ENCODE data around the gene CRY2. TPM values are rescaled to one million over a fixed set of nuclear protein-coding genes. Genes with fewer than 3 reads are reported as not detected.

CRY2 gene
- total RNA-seq, 1 donor, result 70.9 TPM

DNA sequence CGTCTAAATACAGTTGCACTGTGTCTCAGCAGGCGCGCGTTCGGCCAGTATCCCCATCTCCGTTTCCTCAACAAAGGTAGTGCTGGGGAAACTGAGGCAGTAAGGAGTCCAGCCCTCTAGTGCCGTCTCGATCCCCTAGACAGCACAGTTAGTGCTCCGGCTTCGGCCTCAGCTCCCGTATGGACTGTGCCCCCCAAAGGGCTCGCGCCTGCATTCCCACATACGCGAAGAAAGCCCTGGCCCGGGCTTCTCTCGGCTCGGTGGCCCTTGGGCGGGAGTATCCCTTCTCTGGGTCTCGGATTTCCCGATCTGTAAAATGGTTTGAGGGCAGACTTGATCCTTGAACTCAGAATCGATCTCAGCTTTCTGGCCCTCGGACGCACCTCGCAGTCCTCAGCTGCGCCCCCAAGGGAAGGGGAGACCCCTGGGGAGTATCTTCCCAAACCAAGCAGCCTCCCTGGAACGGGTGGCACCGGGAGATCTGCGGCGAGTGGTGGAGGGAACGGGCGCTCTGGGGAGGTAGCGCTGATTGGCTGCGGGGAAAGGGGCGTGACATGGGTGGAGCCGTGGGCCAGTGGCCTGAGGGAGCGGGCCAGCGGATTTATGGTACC is 71.2 kb downstream of the CRY2 start:
- peak overlapping the region; percentile 97 for H3K4me3 ChIP-seq (ENCODE audit: low read length)
- peaks cover 55% of the 10 kb centered on the region for H3K4me1 ChIP-seq (ENCODE audit: insufficient read depth, low read length)

GRCh38 chr11:45918962-45919675 is 71.8 kb downstream of the CRY2 start:
- peak overlapping the region; percentile 97 for H3K4me3 ChIP-seq (ENCODE audit: low read length)
- peaks cover 55% of the 10 kb centered on the region for H3K4me1 ChIP-seq (ENCODE audit: insufficient read depth, low read length)
- peaks cover 13% of the 10 kb centered on the region for H3K27me3 ChIP-seq (ENCODE audit: insufficient read depth, low read length)
- H3K9me3 ChIP-seq (ENCODE audit: low read depth, low read length), result no peaks in the 10 kb centered on the region

More for the DNA sequence above, 71.2 kb downstream of the CRY2 start:
- H3K9me3 ChIP-seq (ENCODE audit: low read depth, low read length), result no peaks in the 10 kb centered on the region
- peaks cover 12% of the 10 kb centered on the region for H3K27me3 ChIP-seq (ENCODE audit: insufficient read depth, low read length)

GRCh38 chr11:45919806-45920530 is 72.7 kb downstream of the CRY2 start:
- Histone ChIP-seq H3K4me1 (ENCODE audit: insufficient read depth, low read length) (peaks cover 55% of the 10 kb centered on the region), H3K27me3 (ENCODE audit: insufficient read depth, low read length) (peaks cover 13% of the 10 kb centered on the region), H3K4me3 (ENCODE audit: low read length) (no peak overlapping the region), H3K9me3 (ENCODE audit: low read depth, low read length) (no peaks in the 10 kb centered on the region)

DNA sequence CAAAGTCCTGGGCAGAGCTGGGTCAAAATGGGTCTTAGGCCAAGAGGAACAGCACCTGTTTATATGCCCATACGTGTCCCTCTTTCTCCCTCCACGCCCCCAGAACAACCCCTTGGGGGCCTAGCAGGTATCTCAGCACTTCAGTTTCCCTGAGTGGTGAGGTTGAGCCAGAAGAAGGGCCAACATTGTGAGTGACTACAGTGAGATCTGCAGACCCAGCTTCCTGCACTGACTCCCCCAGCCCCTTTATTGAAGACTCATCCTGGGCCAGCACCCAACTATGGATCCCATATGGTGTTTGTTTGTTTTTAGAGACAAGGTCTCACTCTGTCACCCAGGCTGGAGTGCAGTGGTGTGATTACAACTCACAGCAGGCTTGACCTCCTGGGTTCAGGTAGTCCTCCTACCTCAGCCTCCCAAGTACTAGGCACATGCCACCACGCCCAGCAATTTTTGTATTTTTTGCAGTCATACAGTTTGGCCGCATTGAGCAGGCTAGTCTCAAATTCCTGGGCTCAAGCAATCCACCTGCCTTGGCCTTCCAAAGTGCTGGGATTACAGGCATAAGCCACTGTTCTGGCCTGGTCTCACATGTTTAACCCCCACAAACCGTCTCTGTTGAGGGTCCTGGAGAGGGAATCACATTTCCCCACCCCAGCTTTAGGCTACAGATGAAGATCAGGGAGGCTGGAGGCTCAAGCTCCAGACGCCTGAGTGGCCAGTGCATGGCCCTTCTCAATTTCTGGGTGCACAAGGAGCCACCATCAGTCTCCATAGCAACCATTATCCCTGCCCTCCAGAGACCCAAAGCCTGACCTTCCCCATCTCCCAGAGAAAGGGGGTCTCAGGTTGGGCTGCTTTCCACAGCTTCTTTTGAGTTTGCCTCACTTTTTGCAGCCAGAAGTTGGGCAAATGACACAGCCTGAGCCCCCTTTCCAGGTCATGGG is 73.5 kb downstream of the CRY2 start:
- H3K4me1 ChIP-seq (ENCODE audit: insufficient read depth, low read length), result peaks cover 53% of the 10 kb centered on the region
- no peaks in the 10 kb centered on the region for H3K9me3 ChIP-seq (ENCODE audit: low read depth, low read length)
- peaks cover 13% of the 10 kb centered on the region for H3K27me3 ChIP-seq (ENCODE audit: insufficient read depth, low read length)
- H3K4me3 ChIP-seq (ENCODE audit: low read length), result no peak overlapping the region

GRCh38 chr11:45921561-45922424 is 74.5 kb downstream of the CRY2 start:
- Histone ChIP-seq H3K9me3 (ENCODE audit: low read depth, low read length) (no peaks in the 10 kb centered on the region), H3K27me3 (ENCODE audit: insufficient read depth, low read length) (peaks cover 13% of the 10 kb centered on the region), H3K4me3 (ENCODE audit: low read length) (peak overlapping the region; percentile 39), H3K4me1 (ENCODE audit: insufficient read depth, low read length) (peaks cover 43% of the 10 kb centered on the region)

- Histone ChIP-seq H3K4me3 (ENCODE audit: low read length) (peak within 1 kb of the TSS; percentile 39), H3K27me3 (ENCODE audit: insufficient read depth, low read length) (peaks cover 13% of the 10 kb centered on the region), H3K9me3 (ENCODE audit: low read depth, low read length) (no peaks in the 10 kb centered on the region), H3K4me1 (ENCODE audit: insufficient read depth, low read length) (peaks cover 37% of the 10 kb centered on the region)
Measured at GRCh38 chr11:45922425-45923082, 75.3 kb downstream of the CRY2 start, which contains the start of gene LARGE2. LARGE2 (plus strand) TSS chr11:45922656; CDS start chr11:45922883, 227 bp downstream.

GRCh38 chr11:45924036-45924915 is 77.0 kb downstream of the CRY2 start:
- Histone ChIP-seq H3K9me3 (ENCODE audit: low read depth, low read length) (no peaks in the 10 kb centered on the region), H3K27me3 (ENCODE audit: insufficient read depth, low read length) (peaks cover 13% of the 10 kb centered on the region), H3K4me1 (ENCODE audit: insufficient read depth, low read length) (peaks cover 37% of the 10 kb centered on the region), H3K4me3 (ENCODE audit: low read length) (no peak overlapping the region)

DNA sequence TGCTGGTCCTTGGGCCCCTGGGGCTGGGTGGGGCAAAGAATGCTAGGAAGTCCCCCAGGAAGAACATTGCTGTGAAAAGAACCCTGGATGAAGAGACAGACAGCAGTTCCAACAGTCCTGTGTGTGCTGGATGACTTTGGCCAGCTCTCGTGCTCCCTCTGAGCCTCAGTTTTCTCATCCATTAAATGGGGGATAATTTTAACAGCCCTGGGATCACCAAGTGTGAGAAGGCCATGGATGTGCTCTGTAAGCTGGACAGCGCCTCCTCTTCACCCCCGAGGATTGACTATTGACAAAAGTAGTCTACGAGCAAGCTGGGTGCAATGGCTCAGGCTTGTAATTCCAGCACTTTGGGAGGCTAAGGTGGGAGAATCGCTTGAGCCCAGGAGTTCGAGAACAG is 77.7 kb downstream of the CRY2 start:
- Histone ChIP-seq H3K27me3 (ENCODE audit: insufficient read depth, low read length) (peaks cover 13% of the 10 kb centered on the region), H3K4me1 (ENCODE audit: insufficient read depth, low read length) (peaks cover 37% of the 10 kb centered on the region), H3K9me3 (ENCODE audit: low read depth, low read length) (no peaks in the 10 kb centered on the region), H3K4me3 (ENCODE audit: low read length) (no peak overlapping the region)

DNA sequence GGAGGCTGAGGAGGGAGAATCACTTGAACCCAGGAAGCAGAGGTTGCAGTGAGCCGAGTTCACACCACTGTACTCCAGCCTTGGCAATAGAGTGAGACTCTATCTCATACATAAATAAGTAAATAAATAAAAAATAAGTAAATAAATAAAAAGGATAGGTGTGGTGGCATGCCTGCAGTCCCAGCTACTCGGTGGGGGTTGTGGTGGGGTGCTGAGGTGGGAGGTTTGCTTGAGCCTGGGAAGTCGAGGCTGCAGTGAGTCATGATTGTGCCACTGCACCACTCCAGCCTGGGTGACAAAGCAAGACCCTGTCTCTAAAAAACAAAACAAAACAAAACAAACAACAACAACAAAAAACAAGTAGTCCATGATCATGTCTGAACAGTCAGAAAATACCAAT is 78.3 kb downstream of the CRY2 start:
- Histone ChIP-seq H3K4me3 (ENCODE audit: low read length) (no peak overlapping the region), H3K4me1 (ENCODE audit: insufficient read depth, low read length) (peaks cover 43% of the 10 kb centered on the region), H3K9me3 (ENCODE audit: low read depth, low read length) (no peaks in the 10 kb centered on the region), H3K27me3 (ENCODE audit: insufficient read depth, low read length) (peaks cover 13% of the 10 kb centered on the region)

DNA sequence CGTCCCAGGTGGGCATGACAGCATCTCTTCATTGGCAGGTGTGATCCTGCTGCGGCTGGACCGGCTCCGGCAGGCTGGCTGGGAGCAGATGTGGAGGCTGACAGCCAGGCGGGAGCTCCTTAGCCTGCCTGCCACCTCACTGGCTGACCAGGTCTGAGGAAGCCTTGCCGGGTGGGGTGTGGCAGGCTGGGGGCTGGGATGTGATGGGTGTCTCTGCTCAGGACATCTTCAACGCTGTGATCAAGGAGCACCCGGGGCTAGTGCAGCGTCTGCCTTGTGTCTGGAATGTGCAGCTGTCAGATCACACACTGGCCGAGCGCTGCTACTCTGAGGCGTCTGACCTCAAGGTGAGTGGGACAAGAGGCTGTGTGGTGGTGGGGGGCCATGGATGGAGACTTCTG is 78.7 kb downstream of the CRY2 start:
- no peak overlapping the region for H3K4me3 ChIP-seq (ENCODE audit: low read length)
- H3K9me3 ChIP-seq (ENCODE audit: low read depth, low read length), result no peaks in the 10 kb centered on the region
- H3K4me1 ChIP-seq (ENCODE audit: insufficient read depth, low read length), result peaks cover 47% of the 10 kb centered on the region
- H3K27me3 ChIP-seq (ENCODE audit: insufficient read depth, low read length), result peaks cover 13% of the 10 kb centered on the region

DNA sequence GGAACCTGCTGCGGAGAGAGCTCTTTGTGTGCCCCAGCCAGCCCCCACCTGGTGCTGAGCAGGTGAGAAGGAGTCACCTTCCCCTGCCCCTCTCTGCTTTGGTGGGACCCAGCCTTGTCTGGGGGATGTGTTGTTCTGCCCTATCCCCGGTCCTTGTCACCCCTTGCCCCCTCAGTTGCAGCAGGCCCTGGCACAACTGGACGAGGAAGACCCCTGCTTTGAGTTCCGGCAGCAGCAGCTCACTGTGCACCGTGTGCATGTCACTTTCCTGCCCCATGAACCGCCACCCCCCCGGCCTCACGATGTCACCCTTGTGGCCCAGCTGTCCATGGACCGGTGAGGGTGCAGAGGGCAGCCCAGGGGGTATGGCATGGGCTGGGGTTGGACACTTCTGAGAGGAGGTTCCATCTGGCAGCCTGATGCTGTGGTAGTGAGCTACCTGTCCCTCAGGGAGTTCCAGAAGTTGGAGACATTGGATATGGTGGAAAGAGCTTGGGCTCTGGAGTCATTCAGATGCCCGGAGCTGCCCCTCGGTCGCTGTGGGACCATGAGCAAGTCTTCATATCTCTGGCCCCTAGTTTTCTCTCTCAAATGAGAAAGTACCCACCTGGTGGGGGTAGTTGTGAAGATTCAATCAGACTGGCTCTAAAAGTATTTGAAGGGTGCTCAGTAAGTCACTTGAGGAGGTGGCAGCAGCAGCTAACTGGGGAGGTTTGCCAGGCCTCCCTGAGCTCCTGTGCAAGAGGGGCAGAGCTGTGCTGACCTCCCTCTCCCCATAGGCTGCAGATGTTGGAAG is 79.5 kb downstream of the CRY2 start:
- Histone ChIP-seq H3K4me3 (ENCODE audit: low read length) (no peak overlapping the region), H3K27me3 (ENCODE audit: insufficient read depth, low read length) (peaks cover 9% of the 10 kb centered on the region), H3K4me1 (ENCODE audit: insufficient read depth, low read length) (peaks cover 52% of the 10 kb centered on the region), H3K9me3 (ENCODE audit: low read depth, low read length) (no peaks in the 10 kb centered on the region)

GRCh38 chr11:45927332-45927683 is 80.0 kb downstream of the CRY2 start:
- H3K9me3 ChIP-seq (ENCODE audit: low read depth, low read length), result no peaks in the 10 kb centered on the region
- H3K27me3 ChIP-seq (ENCODE audit: insufficient read depth, low read length), result peaks cover 4% of the 10 kb centered on the region
- peaks cover 52% of the 10 kb centered on the region for H3K4me1 ChIP-seq (ENCODE audit: insufficient read depth, low read length)
- H3K4me3 ChIP-seq (ENCODE audit: low read length), result no peak overlapping the region

All from mononuclear cell (primary cell).